ENCODE data around the gene ARHGAP33. TPM values are rescaled to one million over a fixed set of nuclear protein-coding genes. Genes with fewer than 3 reads are reported as not detected.

ARHGAP33 gene
- total and polyA plus RNA-seq, 10 of the 15 experiments (the other 5 are each of a cell fraction or from before 2014, with no cell fraction given): 0.05 to 22.9 (median 2.3) TPM; not detected in 1

- H3K4me1 ChIP-seq (ENCODE audit: control insufficient read depth, insufficient read depth, low read length): no peaks in the 10 kb centered on the region
- H3K27ac ChIP-seq (ENCODE audit: control insufficient read depth, insufficient read depth): no peak overlapping the region
- ChIA-PET RAD21 (ENCODE audit: unreplicated experiment) (no interaction called here), CTCF (interaction anchor here (0.8 kb wide), 1 partner anchor 113 kb away, joined by 3 read pairs; no protein-coding TSS in a partner anchor), SMC1A (ENCODE audit: uncharacterized antibody, unreplicated experiment) (no interaction called here), POLR2A (no interaction called here)
- no peak overlapping the region for H3K4me2 ChIP-seq (ENCODE audit: control insufficient read depth, insufficient read depth)
- DNase-seq (ENCODE audit: low read depth, low spot score) (no peak), FAIRE-seq (no peak), ATAC-seq (no peak)
- no peaks in the 10 kb centered on the region for H4K20me1 ChIP-seq (ENCODE audit: control insufficient read depth, insufficient read depth)
- H3K9me3 ChIP-seq (replicated peaks; ENCODE audit: control insufficient read depth, insufficient read depth, low read length): no peaks in the 10 kb centered on the region
- intact Hi-C loops (cut with micrococcal nuclease; ENCODE audit: unreplicated experiment) (no loop called here), in situ Hi-C loops (cut with MboI) (no loop called here)
- BruUV-seq (replicated peaks): no TSS peak
- H2AFZ ChIP-seq (ENCODE audit: control insufficient read depth, low read depth, low read length): no peak overlapping the region
- WGBS (ENCODE audit: insufficient coverage, insufficient replicate concordance, low lambda C conversion rate, missing lambda C conversion rate): 66% methylated on average over 18 of the region's 18 CpGs
- no peaks in the 10 kb centered on the region for H3K36me3 ChIP-seq (ENCODE audit: control insufficient read depth in 2 of 2, insufficient read depth in 2 of 2, low read length in 1 of 2)
- H3K4me3 ChIP-seq: no peak overlapping the region
- TF ChIP-seq PML (IDR thresholded peaks at IDR 0.05; ENCODE audit: low read length) (no peak), ATF7 (IDR thresholded peaks at IDR 0.05; ENCODE audit: low read depth) (no peak), HSF1 (IDR thresholded peaks at IDR 0.05; ENCODE audit: low read depth, low read length) (no peak), HDAC2 (IDR thresholded peaks at IDR 0.05) (no peak), EGR1 (IDR thresholded peaks at IDR 0.05; ENCODE audit: borderline replicate concordance in 1 of 2, low read depth in 2 of 2, low read length in 2 of 2) (no peak), WRNIP1 (IDR thresholded peaks at IDR 0.05; ENCODE audit: borderline replicate concordance, low read depth, low read length) (no peak), SMC3 (IDR thresholded peaks at IDR 0.05; ENCODE audit: borderline replicate concordance, low read length) (no peak), CBX5 (IDR thresholded peaks at IDR 0.05; ENCODE audit: low read depth) (no peak), RBBP5 (conservative IDR thresholded peaks at IDR 0.05) (no peak), ZNF622 (IDR thresholded peaks at IDR 0.05) (no peak), ZNF217 (IDR thresholded peaks at IDR 0.05) (no peak), USF1 (IDR thresholded peaks at IDR 0.05; ENCODE audit: borderline replicate concordance, extremely low read length, insufficient read depth, low read depth, low read length) (no peak), ZSCAN29 (IDR thresholded peaks at IDR 0.05) (no peak), RCOR1 (conservative IDR thresholded peaks at IDR 0.05; ENCODE audit: low read depth, low read length) (no peak), BCLAF1 (IDR thresholded peaks at IDR 0.05) (no peak), KDM1A (IDR thresholded peaks at IDR 0.05; ENCODE audit: borderline replicate concordance) (no peak)
- no peaks in the 10 kb centered on the region for H3K79me2 ChIP-seq (ENCODE audit: control insufficient read depth, insufficient read depth, low read length)
- H3K27me3 ChIP-seq (replicated peaks in 1 of 2; ENCODE audit: control insufficient read depth in 2 of 2, insufficient read depth in 2 of 2, low read length in 1 of 2): no peaks in the 10 kb centered on the region; a peak in 1 of 4 replicates
- no peak overlapping the region for H3K9ac ChIP-seq (ENCODE audit: control insufficient read depth, insufficient read depth, low read length)
These were observed 31.2 kb downstream of the ARHGAP33 start for GRCh38 chr19:35806597-35806996.
